HepG2 (cell line): ENCODE measurements around the gene C16orf89. TPM values are rescaled to one million over a fixed set of nuclear protein-coding genes. Genes with fewer than 3 reads are reported as not detected.

Experiments used
- ATAC-seq: fragments of 200-7000 bp; cut with Tn5 transposase; 3 replicates; pipeline ENCODE4 v1.9.1; 2020; ENCODE audit warnings: mild to moderate bottlenecking, moderate library complexity
- BruUV-seq: library from RNA; stranded (reverse); fragments of 400-500 nt; replicated peaks from 2 replicates; lab custom pipeline; 2021; lab: Mats Ljungman, UMichigan
- CTCF ChIA-PET: fragments of 300-600 bp; formaldehyde crosslinking; extraction: SDS; loops from one replicate; lab custom pipeline; 2021; ENCODE audit warnings: low total read pairs, inconsistent platforms, low intra/inter-chr PET ratio; lab: Yijun Ruan, JAX
- POLR2A ChIA-PET: fragments of 350-600 bp; sonication (Branson Sonifier 250); formaldehyde crosslinking; loops from one replicate; lab custom pipeline; 2020; ENCODE audit warnings: antibody characterized with exemption, inconsistent platforms; lab: Yijun Ruan, JAX
- DNase-seq: peaks from one replicate; pipeline ENCODE4 v3.0.0-alpha.2; 2015; ENCODE audit warnings: low spot score
- FAIRE-seq: peaks from 3 replicates; lab custom pipeline; 2011; peaks lifted over from hg19 to GRCh38; lab: Jason Lieb, UNC
- H2AFZ ChIP-seq: one replicate; pipeline ENCODE4 v1.6.1; 2011; ENCODE audit warnings: low read length, inconsistent platforms
- H3K27ac ChIP-seq: fragments of 300-600 bp; 3 replicates; pipeline ENCODE4 v1.8.0; 2011; ENCODE audit warnings: mixed run types, mild to moderate bottlenecking, mixed read lengths, low read length, inconsistent platforms; ENCODE audit not compliant: insufficient read depth; ENCODE audit errors: extremely low read length
- H3K27me3 ChIP-seq, 2 experiments: fragments of 200-600 bp in 1 of 2; 2 replicates in 1 of 2; 3 replicates in 1 of 2; pipeline versions ENCODE4 v1.6.0 to v1.8.0; 2011; ENCODE audit warnings: low read length in 2 of 2, mild to moderate bottlenecking in 2 of 2, moderate library complexity in 2 of 2, inconsistent platforms in 1 of 2; ENCODE audit not compliant: insufficient read depth in 2 of 2, control insufficient read depth in 1 of 2
- H3K36me3 ChIP-seq, 2 experiments: fragments of 200-600 bp in 1 of 2; replicated peaks in 1 of 2; 2 replicates in 1 of 2; 3 replicates in 1 of 2; pipeline versions ENCODE4 v1.5.1 to v1.8.0; 2011; ENCODE audit warnings: low read length in 2 of 2, inconsistent platforms in 1 of 2; ENCODE audit not compliant: insufficient read depth in 2 of 2, control insufficient read depth in 1 of 2
- H3K4me1 ChIP-seq: 2 replicates; pipeline ENCODE4 v1.5.1; 2012; ENCODE audit warnings: low read length, inconsistent platforms; ENCODE audit not compliant: insufficient read depth
- H3K4me2 ChIP-seq: 2 replicates; pipeline ENCODE4 v1.6.0; 2011; ENCODE audit warnings: low read depth, low read length, inconsistent platforms
- H3K4me3 ChIP-seq, 3 experiments: fragments of 200-600 bp in 1 of 3; sonication (generic), shearing (Covaris generic) in 1 of 3; replicated peaks in 1 of 3; 2 replicates each; pipeline ENCODE4 v1.5.1; 2011 to 2016; ENCODE audit warnings: low read length in 3 of 3, inconsistent platforms in 2 of 3, low read depth in 2 of 3, mild to moderate bottlenecking in 2 of 3, control low read depth in 1 of 3, mixed read lengths in 1 of 3; ENCODE audit not compliant: insufficient read depth in 1 of 3
- H3K79me2 ChIP-seq: one replicate; pipeline ENCODE4 v1.6.1; 2011; ENCODE audit warnings: low read length, inconsistent platforms; ENCODE audit not compliant: insufficient read depth
- H3K9ac ChIP-seq: 2 replicates; pipeline ENCODE4 v1.6.0; 2011; ENCODE audit warnings: mild to moderate bottlenecking, low read depth, low read length, inconsistent platforms; ENCODE audit not compliant: insufficient read depth
- H3K9me3 ChIP-seq: 2 replicates; pipeline ENCODE4 v1.5.1; 2012; ENCODE audit warnings: mild to moderate bottlenecking, low read length
- H4K20me1 ChIP-seq: 2 replicates; pipeline ENCODE4 v1.6.0; 2011; ENCODE audit warnings: inconsistent platforms, mild to moderate bottlenecking, low read length, moderate library complexity; ENCODE audit not compliant: insufficient read depth
- AKNA ChIP-seq: sonication (generic); formaldehyde crosslinking; IDR thresholded peaks from 2 replicates; pipeline ENCODE4 v1.4.0; 2020; ENCODE audit warnings: missing genetic modification reagents, borderline replicate concordance
- ARID3A ChIP-seq: IDR thresholded peaks from 2 replicates; pipeline ENCODE4 v1.6.1; 2012; ENCODE audit warnings: low read depth, low read length, improper control_type of control experiment
- CREBL2 ChIP-seq: sonication (generic); formaldehyde crosslinking; IDR thresholded peaks from 2 replicates; pipeline ENCODE4 v1.8.1; 2023; ENCODE audit warnings: missing genetic modification reagents, mild to moderate bottlenecking, borderline replicate concordance
- HOXD1 ChIP-seq: sonication (generic); formaldehyde crosslinking; IDR thresholded peaks from 2 replicates; pipeline ENCODE4 v1.5.0; 2020; ENCODE audit warnings: missing genetic modification reagents
- POLR2G ChIP-seq: fragments of 200-400 bp; formaldehyde crosslinking; IDR thresholded peaks from 2 replicates; pipeline ENCODE4 v1.6.1; 2018; ENCODE audit warnings: mild to moderate bottlenecking, low read depth, low read length, moderate library complexity
- SNAPC5 ChIP-seq: sonication (generic); formaldehyde crosslinking; IDR thresholded peaks from 2 replicates; pipeline ENCODE4 v1.8.1; 2023; ENCODE audit warnings: mild to moderate bottlenecking, missing genetic modification reagents, borderline replicate concordance
- STAG1 ChIP-seq: sonication (generic); formaldehyde crosslinking; IDR thresholded peaks from 2 replicates; pipeline ENCODE4 v1.4.0; 2020; ENCODE audit warnings: missing genetic modification reagents
- ZBTB20 ChIP-seq: sonication (generic); formaldehyde crosslinking; IDR thresholded peaks from 2 replicates; pipeline ENCODE4 v1.8.1; 2023; ENCODE audit warnings: missing genetic modification reagents, low read depth, mild to moderate bottlenecking, borderline replicate concordance
- ZNF234 ChIP-seq: sonication (generic); formaldehyde crosslinking; conservative IDR thresholded peaks from 2 replicates; pipeline ENCODE4 v1.5.1; 2020; ENCODE audit warnings: mild to moderate bottlenecking, missing genetic modification reagents
- ZNF251 ChIP-seq: sonication (generic); formaldehyde crosslinking; IDR thresholded peaks from 2 replicates; pipeline ENCODE4 v1.9.0; 2021; ENCODE audit warnings: mild to moderate bottlenecking, missing genetic modification reagents
- ZNF329 ChIP-seq: sonication (generic); formaldehyde crosslinking; IDR thresholded peaks from 2 replicates; pipeline ENCODE4 v1.9.0; 2021; ENCODE audit warnings: low read depth, mild to moderate bottlenecking, missing genetic modification reagents
- ZNF354B ChIP-seq: sonication (generic); formaldehyde crosslinking; IDR thresholded peaks from 2 replicates; pipeline ENCODE4 v1.8.0; 2022; ENCODE audit warnings: mild to moderate bottlenecking, missing genetic modification reagents
- ZNF558 ChIP-seq: sonication (generic); formaldehyde crosslinking; IDR thresholded peaks from 2 replicates; pipeline ENCODE4 v1.9.0; 2022; ENCODE audit warnings: mild to moderate bottlenecking, missing genetic modification reagents, borderline replicate concordance
- ZNF713 ChIP-seq: sonication (generic); formaldehyde crosslinking; IDR thresholded peaks from 2 replicates; pipeline ENCODE4 v1.4.0; 2020; ENCODE audit warnings: mild to moderate bottlenecking, missing genetic modification reagents
- WGBS: methylation state at CpG from one replicate; pipeline ENCODE4 v1.1.6; 2017; ENCODE audit warnings: low lambda C conversion rate; 5-methylcytosine and 5-hydroxymethylcytosine counted together
- in situ Hi-C: cut with HindIII; loops from 2 replicates; pipeline ENCODE4 v1.10.0; 2017; ENCODE audit warnings: low pct_unique_long_range_greater_than_20kb; ENCODE audit not compliant: extremely low pct_ligation_motif_present
- intact Hi-C: fragments of 100-400 bp; cut with micrococcal nuclease; formaldehyde crosslinking; loops from one replicate; pipeline ENCODE4 v1.10.0; 2022; ENCODE audit not compliant: unreplicated experiment
- polyA plus RNA-seq, 8 experiments: library from polyadenylated mRNA; depleted of rRNA in 3 of 8; stranded (reverse) in 7 of 8; unstranded in 1 of 8; fragments of >200 nt; fragmentation: Illumina TruSeq in 4 of 8; extraction: Trizol in 4 of 8; gene quantifications; 2 replicates each; pipeline versions ENCODE4 v1.2.1 to v1.2.3, GENCODE V29; 2011 to 2016; ENCODE audit warnings: low read depth in 4 of 8, missing spikeins in 1 of 8, mixed read lengths in 1 of 8; ENCODE audit not compliant: insufficient read depth in 1 of 8
- total RNA-seq, 5 experiments: library from RNA; depleted of rRNA; stranded (reverse); fragments of >200 nt; fragmentation: Illumina TruSeq; extraction: Trizol; gene quantifications; 2 replicates each; pipeline ENCODE4 v1.2.3, GENCODE V29; 2016; ENCODE audit warnings: low read depth in 1 of 5

Gene C16orf89
- total and polyA plus RNA-seq, 2 of the 13 experiments (the other 11 are each of a cell fraction or from before 2014, with no cell fraction given), result 1.9 to 3.4 TPM

- in situ Hi-C loops, result no loop called here
- no peaks in the 10 kb centered on the region for H3K9me3 ChIP-seq
- ATAC-seq, result 0 out of 3 replicates have a peak, but pooled peaks have one; percentile 4
- H3K36me3 ChIP-seq, result peaks cover 18 to 32% of the 10 kb centered on the region in 2 experiments
- no peak overlapping the region for H3K4me2 ChIP-seq
- H3K27me3 ChIP-seq, result peaks cover 4 to 16% of the 10 kb centered on the region in 2 experiments; a peak in 4 of 5 replicates
- intact Hi-C loops, result loop anchor here (2.0 kb wide), 1 partner anchor 68 kb away; no protein-coding TSS in a partner anchor
- no peaks in the 10 kb centered on the region for H3K79me2 ChIP-seq
- H3K4me3 ChIP-seq, result no peak overlapping the region
- FAIRE-seq, result no peak
- TF ChIP-seq ZNF329 (CRISPR knock-in tag) (no peak), STAG1 (peak; percentile 38), ZBTB20 (CRISPR knock-in tag) (no peak), ZNF558 (CRISPR knock-in tag) (no peak), AKNA (CRISPR knock-in tag) (no peak), POLR2G (peak; percentile 22; the same call in 1 of the 2 replicates), SNAPC5 (CRISPR knock-in tag) (no peak), ZNF354B (no peak), ARID3A (peak; percentile 69; the same call in 1 of the 2 replicates), HOXD1 (no peak), ZNF713 (no peak), ZNF234 (no peak), ZNF251 (CRISPR knock-in tag) (no peak), CREBL2 (CRISPR knock-in tag) (no peak)
- H3K9ac ChIP-seq, result no peak overlapping the region
- H3K4me1 ChIP-seq, result no peaks in the 10 kb centered on the region
- no peak for DNase-seq
- BruUV-seq, result no TSS peak
- WGBS, result 74% methylated on average over 4 of the region's 4 CpGs
- ChIA-PET CTCF (interaction anchor here (1.2 to 1.8 kb wide), 2 partner anchors 18 to 69 kb away, joined by 3 to 10 read pairs; no protein-coding TSS in a partner anchor), POLR2A (no interaction called here)
- no peak overlapping the region for H2AFZ ChIP-seq
- H3K27ac ChIP-seq, result no peak overlapping the region
- H4K20me1 ChIP-seq, result no peaks in the 10 kb centered on the region; the same call in 1 of the 2 replicates
Measured at GRCh38 chr16:5024632-5025031, 41.1 kb downstream of the C16orf89 start.
